Naive thymus-derived CD8-positive, alpha-beta T cell (primary cell): ENCODE measurements around the gene TMEM169. TPM values are rescaled to one million over a fixed set of nuclear protein-coding genes. Genes with fewer than 3 reads are reported as not detected.
A peak's percentile ranks its signal among the peaks of the same experiment; 100 is the strongest.

Source experiments
- ATAC-seq, 2 donors: fragments of 150-1000 bp; cut with Tn5 transposase in 1 of 2; sonication (Bioruptor Pico), chemical (Tn5 transposase) in 1 of 2; 1 replicate in 1 of 2; 2 replicates in 1 of 2; pipeline ENCODE4 v1.10.0; 2021; ENCODE audit warnings: mild to moderate bottlenecking in 2 of 2, moderate library complexity in 2 of 2
- POLR2A ChIA-PET: fragments of 350-600 bp; sonication (Branson Sonifier 250); formaldehyde crosslinking; loops from one replicate; lab custom pipeline; 2021; ENCODE audit warnings: antibody characterized with exemption; lab: Charles Lee
- DNase-seq, 10 donors: peaks; one replicate each; pipeline versions ENCODE4 v3.0.0 to v3.0.0-alpha.2; 2020 to 2022
- H3K27ac Mint-ChIP-seq, 10 donors: one replicate each; pipeline ENCODE4 v1.8.0; 2020 to 2022; ENCODE audit warnings: mild to moderate bottlenecking in 10 of 10, mixed read lengths in 10 of 10, moderate library complexity in 4 of 10, inconsistent platforms in 1 of 10
- H3K27me3 Mint-ChIP-seq, 5 donors: one replicate each; pipeline ENCODE4 v1.8.0; 2021 to 2022; ENCODE audit warnings: mixed read lengths in 5 of 5
- H3K36me3 Mint-ChIP-seq, 3 donors: one replicate each; pipeline ENCODE4 v1.8.0; 2020 to 2022; ENCODE audit warnings: mixed read lengths in 3 of 3, mild to moderate bottlenecking in 2 of 3, inconsistent platforms in 1 of 3
- H3K4me1 Mint-ChIP-seq, 4 donors: one replicate each; pipeline ENCODE4 v1.8.0; 2021 to 2022; ENCODE audit warnings: mixed read lengths in 4 of 4
- H3K4me3 Mint-ChIP-seq, 10 donors: one replicate each; pipeline ENCODE4 v1.8.0; 2020 to 2022; ENCODE audit warnings: mild to moderate bottlenecking in 10 of 10, mixed read lengths in 10 of 10, moderate library complexity in 6 of 10, inconsistent platforms in 1 of 10
- H3K9me3 Mint-ChIP-seq, 9 donors: one replicate each; pipeline ENCODE4 v1.8.0; 2020 to 2022; ENCODE audit warnings: mixed read lengths in 9 of 9, mild to moderate bottlenecking in 3 of 9, inconsistent platforms in 1 of 9, moderate library complexity in 1 of 9
- polyA plus RNA-seq, 3 donors: library from polyadenylated mRNA; unstranded; fragments of 300-500 nt; fragmentation: Illumina TruSeq; gene quantifications; one replicate each; pipeline ENCODE4 v1.2.3, GENCODE V29; 2021
- total RNA-seq, 8 experiments: library from RNA in 2 of 8; stranded (reverse) in 2 of 8; gene quantifications; one replicate each; pipeline ENCODE4 v1.2.3 and lab custom pipeline; 2021 to 2026

Gene TMEM169
- total and polyA plus RNA-seq, 5 experiments from 2014 or later: 0.73 to 4.1 (median 2.0) TPM

DNA sequence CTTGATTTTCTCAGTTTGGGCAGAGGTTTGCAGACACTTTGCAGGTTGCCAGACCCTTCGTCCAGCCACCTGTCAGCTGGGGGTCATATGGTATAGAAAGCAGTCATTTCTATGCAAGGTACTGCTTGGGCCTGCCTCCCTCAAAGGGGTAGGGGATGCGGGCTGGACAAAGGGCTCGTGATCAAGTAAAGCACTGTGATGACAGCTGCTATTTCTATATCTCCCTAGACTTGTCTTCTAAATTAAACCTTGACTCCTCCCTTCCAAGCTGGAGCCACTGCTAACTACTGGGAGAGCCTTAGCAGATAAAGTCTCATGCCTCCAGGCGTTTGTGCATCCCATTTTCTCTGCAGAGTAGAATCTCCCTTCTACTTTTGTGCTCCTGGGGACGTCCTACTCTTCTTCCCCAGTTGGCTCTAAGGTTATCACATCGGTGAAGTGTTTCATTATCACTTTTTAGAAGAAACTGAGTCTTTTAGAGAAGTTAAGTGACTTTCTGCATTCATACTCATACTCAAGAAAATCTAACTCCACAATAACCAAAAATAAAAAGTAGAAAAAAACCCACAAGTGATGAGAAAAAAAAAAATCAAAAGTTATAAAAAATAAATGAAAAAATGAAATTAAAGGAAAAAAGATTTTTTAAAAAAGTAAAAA, 26.7 kb downstream of the TMEM169 start:
- Mint-ChIP-seq H3K36me3 (peaks cover 0 to 32% (median 9%) of the 10 kb centered on the region in 3 donors), H3K9me3 (no peaks in the 10 kb centered on the region), H3K4me1 (peaks cover 21 to 52% (median 46%) of the 10 kb centered on the region in 4 donors), H3K27ac (peak overlapping the region; percentile 100), H3K27me3 (peaks cover 0 to 3% (median 0%) of the 10 kb centered on the region in 5 donors), H3K4me3 (peak overlapping the region; percentile 74 to 100 (median 100))
- DNase-seq (no peak), ATAC-seq (no peak)
- POLR2A ChIA-PET: interaction anchor here (0.8 to 4.5 kb wide), 12 partner anchors 9 to 797 kb away, joined by 3 to 96 read pairs (median 4); partner anchors contain the start of genes ATIC, PECR and TMEM169

DNA sequence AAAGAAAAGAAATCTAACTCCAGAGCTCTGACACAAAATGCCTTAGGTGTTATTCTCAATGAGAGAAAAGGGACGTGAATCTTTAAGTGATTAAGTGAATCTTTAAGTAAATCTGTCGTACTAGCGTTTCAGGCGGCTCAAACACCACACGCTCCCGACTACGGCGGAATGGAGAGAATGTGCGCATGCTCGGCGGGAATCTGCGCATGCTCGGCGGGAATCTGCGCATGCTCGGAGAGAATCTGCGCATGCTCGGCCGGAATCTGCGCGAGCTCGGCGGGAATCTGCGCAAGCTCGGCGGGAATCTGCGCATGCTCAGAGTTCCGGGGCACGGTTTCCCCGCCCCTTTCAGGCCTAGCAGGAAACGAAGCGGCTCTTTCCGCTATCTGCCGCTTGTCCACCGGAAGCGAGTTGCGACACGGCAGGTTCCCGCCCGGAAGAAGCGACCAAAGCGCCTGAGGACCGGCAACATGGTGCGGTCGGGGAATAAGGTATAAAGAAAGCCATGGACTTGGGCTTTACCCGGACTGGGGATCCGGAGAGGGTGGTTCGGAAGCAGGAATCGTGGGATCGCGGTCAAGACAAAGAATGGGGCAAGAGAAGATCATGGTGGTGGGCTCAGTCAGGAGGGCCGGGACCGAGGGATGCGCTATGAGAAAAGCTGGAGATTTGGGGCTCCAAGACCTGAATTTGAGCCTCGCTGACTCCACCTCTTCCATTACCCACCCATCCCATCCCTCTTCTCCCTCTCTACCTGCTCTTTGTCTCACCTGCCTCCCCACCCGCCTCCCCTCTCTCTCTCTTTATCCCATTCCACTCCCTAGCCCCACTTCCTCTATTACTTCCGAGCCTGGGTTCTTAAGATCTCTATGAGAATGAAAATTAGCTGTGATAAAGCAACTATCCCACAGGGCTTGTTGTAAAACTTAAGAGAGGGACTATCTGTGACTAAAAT, 27.5 kb downstream of the TMEM169 start, which contains the start of gene XRCC5:
XRCC5 (plus strand) TSS at position 382 of the 955 bp plus-strand sequence; CDS start at position 471, 89 bp downstream.
- peak; percentile 93 to 98 (median 97) for DNase-seq
- Mint-ChIP-seq H3K27me3 (peaks cover 0 to 3% (median 0%) of the 10 kb centered on the region in 5 donors), H3K4me3 (peak within 1 kb of the TSS; percentile 98 to 100 (median 100)), H3K36me3 (peaks cover under 1 to 40% (median 9%) of the 10 kb centered on the region in 3 donors), H3K27ac (peak within 1 kb of the TSS; percentile 100), H3K9me3 (no peaks in the 10 kb centered on the region), H3K4me1 (peaks cover 25 to 60% (median 53%) of the 10 kb centered on the region in 4 donors)
- ATAC-seq: peak; percentile 81 to 88
- POLR2A ChIA-PET: interaction anchor here (0.7 to 4.5 kb wide), 14 partner anchors 8 to 797 kb away, joined by 3 to 96 read pairs (median 4); partner anchors contain the start of genes ATIC, PECR, RPL37A and TMEM169

DNA sequence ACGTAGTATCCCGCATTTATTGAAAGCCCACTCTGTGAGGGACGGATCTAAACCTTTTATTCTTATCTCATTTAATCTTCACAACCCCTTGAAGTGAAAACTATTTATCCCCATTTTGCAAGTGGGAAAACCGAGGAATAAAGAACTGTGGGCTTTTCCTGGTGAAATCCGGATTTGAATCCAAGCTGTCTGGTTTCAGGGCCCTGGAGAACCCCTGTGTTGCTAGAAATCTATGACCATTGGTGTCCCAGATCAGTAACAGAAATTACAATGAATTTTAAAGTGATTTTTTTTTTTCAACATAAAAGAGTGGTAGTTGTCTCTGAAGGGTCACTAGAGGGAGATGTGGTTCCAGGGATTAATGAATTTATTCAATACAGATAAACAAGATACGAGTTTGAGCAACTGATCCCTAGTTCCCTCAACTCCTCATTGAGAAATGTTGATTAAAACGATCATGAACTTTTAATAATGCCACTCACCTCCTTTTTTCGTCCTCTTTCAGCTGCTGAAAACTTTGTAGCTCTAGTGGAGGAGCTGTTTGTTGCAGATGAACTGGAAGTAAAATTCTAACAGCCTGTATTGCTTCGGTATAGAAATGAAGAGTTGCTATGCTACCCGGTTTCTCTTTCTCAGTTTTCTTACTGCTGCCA, 28.4 kb downstream of the TMEM169 start:
- Mint-ChIP-seq H3K27ac (peak overlapping the region; percentile 100), H3K4me1 (peaks cover 30 to 69% (median 62%) of the 10 kb centered on the region in 4 donors), H3K9me3 (no peaks in the 10 kb centered on the region), H3K36me3 (peaks cover 4 to 48% (median 9%) of the 10 kb centered on the region in 3 donors), H3K27me3 (peaks cover 0 to 5% (median 0%) of the 10 kb centered on the region in 5 donors), H3K4me3 (peak overlapping the region; percentile 98 to 100 (median 100))
- POLR2A ChIA-PET: interaction anchor here (0.7 to 4.5 kb wide), 7 partner anchors 10 to 388 kb away, joined by 3 to 96 read pairs (median 8); partner anchors contain the start of genes PECR, RPL37A and TMEM169
- DNase-seq (peak in 3 of 10 donors; percentile 35 to 46 (median 36)), ATAC-seq (peak in 1 of 2 donors; percentile 27)

DNA sequence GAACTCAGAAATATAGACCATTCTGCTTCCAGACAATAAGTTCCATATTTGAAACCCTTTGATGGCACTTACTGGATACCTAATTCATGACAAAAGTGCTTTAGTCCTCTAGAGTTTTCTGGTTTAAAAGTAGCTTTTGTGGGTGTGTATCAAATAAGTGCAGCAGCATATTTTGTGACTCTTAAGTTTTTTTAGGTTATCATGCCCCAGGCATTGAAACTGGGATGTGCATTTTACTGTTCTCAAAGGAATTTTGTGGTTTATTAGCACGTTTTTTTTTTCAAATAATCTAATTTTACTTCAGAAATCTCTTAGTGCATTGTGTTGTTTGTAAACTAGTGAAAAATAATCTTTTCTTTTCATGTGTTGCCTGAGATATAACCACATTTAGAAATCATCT, 28.9 kb downstream of the TMEM169 start:
- peaks cover 0 to 5% (median 0%) of the 10 kb centered on the region in 5 donors for H3K27me3 Mint-ChIP-seq

DNA sequence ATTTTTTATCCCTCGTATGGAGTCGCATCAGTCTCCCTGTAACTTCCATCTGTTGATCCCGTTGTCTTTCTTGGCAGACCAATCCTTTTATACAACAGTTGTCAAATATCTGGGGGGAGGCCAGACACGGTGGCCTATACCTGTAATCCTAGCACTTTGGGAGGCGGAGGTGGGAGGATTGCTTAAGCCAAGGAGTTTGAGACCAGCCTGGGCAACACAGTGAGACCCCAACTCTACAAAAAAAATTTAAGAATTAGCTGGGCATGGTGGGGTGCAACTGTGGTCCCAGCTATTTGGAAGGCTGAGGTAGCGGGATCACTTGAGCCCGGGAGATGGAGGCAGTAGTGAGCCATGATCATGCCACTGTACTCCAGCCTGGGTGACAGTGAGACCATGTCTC, 29.4 kb downstream of the TMEM169 start:
- Mint-ChIP-seq H3K4me1 (peaks cover 31 to 76% (median 70%) of the 10 kb centered on the region in 4 donors), H3K4me3 (peak overlapping the region; percentile 16 to 100 (median 100)), H3K36me3 (peaks cover 4 to 57% (median 9%) of the 10 kb centered on the region in 3 donors), H3K27me3 (peaks cover 0 to 5% (median 0%) of the 10 kb centered on the region in 5 donors), H3K27ac (peak overlapping the region in 9 of 10 donors; percentile 50 to 100 (median 79)), H3K9me3 (no peaks in the 10 kb centered on the region)
- ATAC-seq (no peak), DNase-seq (no peak)
- POLR2A ChIA-PET: interaction anchor here (0.9 to 4.5 kb wide), 3 partner anchors 27 to 53 kb away, joined by 3 to 96 read pairs (median 24); partner anchors contain the start of genes PECR and TMEM169

More for the DNA sequence above, 28.9 kb downstream of the TMEM169 start:
- Mint-ChIP-seq H3K36me3 (peaks cover 4 to 52% (median 9%) of the 10 kb centered on the region in 3 donors), H3K27ac (peak overlapping the region; percentile 100), H3K4me1 (peaks cover 30 to 73% (median 66%) of the 10 kb centered on the region in 4 donors), H3K9me3 (no peaks in the 10 kb centered on the region), H3K4me3 (peak overlapping the region; percentile 98 to 100 (median 100))
- no peak for DNase-seq
- POLR2A ChIA-PET: interaction anchor here (3.8 to 4.5 kb wide), 2 partner anchors 27 to 52 kb away, joined by 24 to 96 read pairs; partner anchors contain the start of genes PECR and TMEM169
- ATAC-seq: no peak

DNA sequence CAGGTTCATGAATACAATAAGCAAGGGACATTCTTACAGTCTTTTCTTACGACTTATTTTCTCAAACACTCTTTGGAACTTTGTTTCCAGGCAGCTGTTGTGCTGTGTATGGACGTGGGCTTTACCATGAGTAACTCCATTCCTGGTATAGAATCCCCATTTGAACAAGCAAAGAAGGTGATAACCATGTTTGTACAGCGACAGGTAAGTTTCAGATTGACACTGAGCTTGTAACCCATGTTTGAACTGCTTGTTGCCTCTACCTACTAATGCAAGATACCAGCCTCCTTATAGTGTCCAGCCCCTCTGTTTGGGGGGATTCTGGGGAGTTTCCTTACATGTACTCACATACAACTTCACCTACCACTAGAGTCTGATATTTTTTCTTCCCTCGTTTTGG, 31.2 kb downstream of the TMEM169 start:
- Mint-ChIP-seq H3K9me3 (no peaks in the 10 kb centered on the region), H3K27ac (peak overlapping the region in 6 of 10 donors; percentile 11 to 100 (median 25)), H3K4me1 (peaks cover 41 to 94% (median 87%) of the 10 kb centered on the region in 4 donors), H3K27me3 (peaks cover 0 to 5% (median 0%) of the 10 kb centered on the region in 5 donors), H3K36me3 (peaks cover 9 to 75% (median 9%) of the 10 kb centered on the region in 3 donors), H3K4me3 (peak overlapping the region in 2 of 10 donors; percentile 22 to 92)
- DNase-seq (no peak), ATAC-seq (no peak)
- POLR2A ChIA-PET: interaction anchor here (2.6 kb wide), 1 partner anchor 29 kb away, joined by 13 read pairs; no protein-coding TSS in a partner anchor

DNA sequence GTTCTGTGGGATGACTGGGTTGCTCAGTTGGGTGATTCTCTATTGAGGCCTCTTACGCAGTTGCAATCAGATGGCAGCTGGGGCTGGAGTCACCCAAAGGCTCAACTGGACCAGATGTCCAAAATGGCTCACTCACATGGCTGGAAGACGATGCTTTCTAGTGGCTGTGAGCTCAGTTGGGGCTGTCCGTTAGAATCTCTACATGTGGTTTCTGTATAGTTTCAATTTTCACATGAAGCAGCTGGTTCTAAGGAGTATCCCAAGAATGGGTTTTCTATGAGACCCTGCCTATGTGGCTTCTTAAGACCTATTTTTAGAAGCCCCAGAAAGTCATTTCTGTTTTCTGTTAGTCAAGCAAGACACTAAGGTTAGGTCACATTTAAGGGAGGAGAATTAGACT, 31.9 kb downstream of the TMEM169 start:
- Mint-ChIP-seq H3K9me3 (no peaks in the 10 kb centered on the region), H3K27ac (peak overlapping the region in 6 of 10 donors; percentile 43 to 100 (median 96)), H3K27me3 (peaks cover 0 to 5% (median 0%) of the 10 kb centered on the region in 5 donors), H3K4me3 (peak overlapping the region in 4 of 10 donors; percentile 9 to 92 (median 18)), H3K36me3 (peaks cover 9 to 81% (median 11%) of the 10 kb centered on the region in 3 donors), H3K4me1 (peaks cover 42 to 97% (median 91%) of the 10 kb centered on the region in 4 donors)
- DNase-seq (no peak), ATAC-seq (no peak)
- POLR2A ChIA-PET: interaction anchor here (1.4 to 2.6 kb wide), 3 partner anchors 30 to 56 kb away, joined by 6 to 13 read pairs (median 8); partner anchors contain the start of genes PECR and TMEM169

DNA sequence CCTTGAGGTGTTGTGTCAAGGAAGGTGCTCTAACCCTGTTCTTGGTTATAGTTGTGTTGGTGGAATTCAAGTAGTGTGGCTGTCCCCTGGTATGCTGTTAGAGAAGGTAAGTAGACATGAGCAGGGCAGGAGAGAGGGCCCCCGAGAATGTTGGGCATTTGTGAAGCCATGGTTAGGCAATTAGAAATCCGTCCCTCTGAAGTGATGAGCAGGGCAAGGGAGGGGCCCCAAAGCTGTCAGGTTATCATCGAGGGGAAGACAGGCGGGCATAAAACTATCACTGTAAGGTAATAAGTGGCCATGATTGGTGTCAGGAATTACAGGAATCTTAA, 32.6 kb downstream of the TMEM169 start:
- Mint-ChIP-seq H3K4me1 (peaks cover 40 to 98% (median 93%) of the 10 kb centered on the region in 4 donors), H3K9me3 (no peaks in the 10 kb centered on the region), H3K36me3 (peaks cover 6 to 89% (median 15%) of the 10 kb centered on the region in 3 donors), H3K27ac (peak overlapping the region; percentile 95 to 99 (median 97)), H3K27me3 (peaks cover 0 to 2% (median 0%) of the 10 kb centered on the region in 5 donors), H3K4me3 (peak overlapping the region; percentile 90 to 98 (median 92))
- DNase-seq (no peak), ATAC-seq (peak in 1 of 2 donors; percentile 18)
- POLR2A ChIA-PET: interaction anchor here (1.4 to 2.6 kb wide), 3 partner anchors 31 to 57 kb away, joined by 6 to 13 read pairs (median 8); partner anchors contain the start of genes PECR and TMEM169

DNA sequence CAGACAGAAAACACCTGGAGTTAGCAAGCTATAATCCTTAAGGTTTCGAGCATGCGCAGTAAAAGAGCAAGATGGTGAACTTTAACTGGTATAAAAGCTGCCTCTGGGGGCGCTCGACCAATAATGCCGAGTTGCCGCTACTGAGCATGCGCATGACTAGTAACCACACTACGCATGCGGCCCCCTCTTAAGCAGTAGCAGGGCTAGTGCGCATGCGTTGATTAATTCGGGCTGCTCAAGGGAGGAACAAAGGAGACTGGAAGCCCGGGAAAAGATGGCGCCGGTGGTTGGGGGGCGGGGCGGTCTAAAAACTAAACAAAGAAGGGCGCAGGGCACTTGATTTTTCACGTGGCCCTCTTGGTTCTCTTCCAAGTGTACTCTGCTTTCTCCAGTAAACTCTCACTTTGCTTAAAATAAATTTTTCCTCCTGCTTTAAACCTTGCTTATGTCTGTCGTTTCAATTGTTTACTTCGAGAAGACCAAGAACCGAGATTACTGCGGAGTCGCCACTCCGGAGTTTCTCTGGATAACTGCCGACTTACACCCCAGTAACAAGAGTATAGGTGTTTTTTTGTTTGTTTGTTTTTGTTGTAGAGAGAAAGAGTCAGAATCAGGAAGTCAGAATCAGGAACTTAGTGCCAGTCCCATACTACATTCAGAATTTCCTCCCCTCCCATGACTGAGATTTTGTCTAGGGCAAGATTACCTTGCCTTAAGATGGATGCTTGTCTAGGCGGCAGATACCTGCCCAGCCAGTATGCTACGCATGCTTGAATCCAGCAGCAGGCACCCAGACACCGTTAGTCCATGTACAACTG, 33.2 kb downstream of the TMEM169 start:
- DNase-seq (peak; percentile 87 to 99 (median 97)), ATAC-seq (peak; percentile 91 to 93)
- peaks cover 0 to 2% (median 0%) of the 10 kb centered on the region in 5 donors for H3K27me3 Mint-ChIP-seq
- peaks cover 5 to 95% (median 20%) of the 10 kb centered on the region in 3 donors for H3K36me3 Mint-ChIP-seq
- POLR2A ChIA-PET: interaction anchor here (1.4 to 2.6 kb wide), 3 partner anchors 31 to 57 kb away, joined by 6 to 13 read pairs (median 8); partner anchors contain the start of genes PECR and TMEM169
- H3K27ac Mint-ChIP-seq: peak overlapping the region; percentile 95 to 99 (median 97)
- H3K4me3 Mint-ChIP-seq: peak overlapping the region; percentile 90 to 98 (median 92)
- H3K4me1 Mint-ChIP-seq: peaks cover 42 to 100% (median 95%) of the 10 kb centered on the region in 4 donors
- H3K9me3 Mint-ChIP-seq: no peaks in the 10 kb centered on the region

DNA sequence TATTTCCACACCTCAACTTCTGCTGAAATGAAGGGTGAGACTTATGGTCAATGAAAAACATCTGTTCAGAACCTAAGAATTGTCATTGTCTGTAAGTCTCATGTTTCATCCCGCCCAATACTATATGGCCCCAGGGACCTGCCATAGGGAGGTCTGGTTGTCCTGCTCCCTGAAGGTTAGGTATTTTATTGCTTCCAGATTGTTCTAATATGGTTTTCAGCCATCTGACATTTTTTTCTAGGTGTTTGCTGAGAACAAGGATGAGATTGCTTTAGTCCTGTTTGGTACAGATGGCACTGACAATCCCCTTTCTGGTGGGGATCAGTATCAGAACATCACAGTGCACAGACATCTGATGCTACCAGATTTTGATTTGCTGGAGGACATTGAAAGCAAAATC, 34.7 kb downstream of the TMEM169 start:
- H3K36me3 Mint-ChIP-seq: peaks cover 5 to 96% (median 23%) of the 10 kb centered on the region in 3 donors
- H3K9me3 Mint-ChIP-seq: no peaks in the 10 kb centered on the region
- ATAC-seq (no peak), DNase-seq (no peak)
- H3K4me1 Mint-ChIP-seq: peaks cover 49 to 98% (median 94%) of the 10 kb centered on the region in 4 donors
- POLR2A ChIA-PET: no interaction called here
- peak overlapping the region in 8 of 10 donors; percentile 16 to 92 (median 44) for H3K4me3 Mint-ChIP-seq
- H3K27ac Mint-ChIP-seq: peak overlapping the region in 8 of 10 donors; percentile 8 to 98 (median 68)
- peaks cover 0 to 2% (median 0%) of the 10 kb centered on the region in 5 donors for H3K27me3 Mint-ChIP-seq
